GM13977 (cell line): ENCODE data around the gene GRK5.

Experiments used
- DNase-seq: peaks from one replicate; pipeline ENCODE4 v3.0.0; 2012; ENCODE audit warnings: low spot score
- CTCF ChIP-seq: IDR thresholded peaks from 2 replicates; pipeline ENCODE4 v1.5.1; 2012; ENCODE audit warnings: mild to moderate bottlenecking, control low read depth; ENCODE audit not compliant: insufficient read depth; ENCODE audit errors: extremely low read depth, missing control alignments
- in situ Hi-C: fragments of 300-500 bp; cut with MboI; formaldehyde crosslinking; loops from one replicate; pipeline ENCODE4 v1.12.0; 2022; ENCODE audit warnings: low sequenced_read_pairs, low pct_unique_long_range_greater_than_20kb, mixed read lengths, inconsistent platforms; ENCODE audit not compliant: unreplicated experiment

The GRK5 gene

GRCh38 chr10:119405520-119405807 lies 198.1 kb downstream of the GRK5 start:
- DNase-seq = no peak
- in situ Hi-C loops = no loop called here

GRCh38 chr10:119406137-119406536 lies 198.8 kb downstream of the GRK5 start:
- no peak for DNase-seq
- in situ Hi-C loops = no loop called here
- TF ChIP-seq CTCF = no peak

More at GRCh38 chr10:119405520-119405807, 198.1 kb downstream of the GRK5 start:
- no peak for TF ChIP-seq CTCF

- TF ChIP-seq CTCF = no peak
- no peak for DNase-seq
- in situ Hi-C loops = no loop called here
Observed at GRCh38 chr10:119406601-119407253, 199.4 kb downstream of the GRK5 start.

- in situ Hi-C loops = no loop called here
- no peak for DNase-seq
- no peak for TF ChIP-seq CTCF
Observed at GRCh38 chr10:119407254-119407777, 199.9 kb downstream of the GRK5 start.

GRCh38 chr10:119408072-119408471 lies 200.7 kb downstream of the GRK5 start:
- DNase-seq = no peak
- no peak for TF ChIP-seq CTCF
- in situ Hi-C loops = no loop called here

GRCh38 chr10:119408969-119409371 lies 201.6 kb downstream of the GRK5 start:
- TF ChIP-seq CTCF = no peak
- no peak for DNase-seq
- in situ Hi-C loops = no loop called here
